GM19395 (cell line): ENCODE data around the gene FEN1.

ENCODE experiments used
- ATAC-seq: cut with Tn5 transposase; IDR thresholded peaks from one replicate; pipeline ENCODE4 v1.9.1; 2021; ENCODE audit warnings: mild to moderate bottlenecking, moderate library complexity; ENCODE audit not compliant: unreplicated experiment

FEN1 gene

GRCh38 chr11:61756452-61757212 lies 36.1 kb upstream of the FEN1 start:
- no peak for ATAC-seq

GRCh38 chr11:61757213-61757862 lies 35.4 kb upstream of the FEN1 start:
- no peak for ATAC-seq

GRCh38 chr11:61760946-61761345 lies 31.8 kb upstream of the FEN1 start:
- no peak for ATAC-seq

- no peak for ATAC-seq
These were observed 31.1 kb upstream of the FEN1 start for GRCh38 chr11:61761440-61762222.

DNA sequence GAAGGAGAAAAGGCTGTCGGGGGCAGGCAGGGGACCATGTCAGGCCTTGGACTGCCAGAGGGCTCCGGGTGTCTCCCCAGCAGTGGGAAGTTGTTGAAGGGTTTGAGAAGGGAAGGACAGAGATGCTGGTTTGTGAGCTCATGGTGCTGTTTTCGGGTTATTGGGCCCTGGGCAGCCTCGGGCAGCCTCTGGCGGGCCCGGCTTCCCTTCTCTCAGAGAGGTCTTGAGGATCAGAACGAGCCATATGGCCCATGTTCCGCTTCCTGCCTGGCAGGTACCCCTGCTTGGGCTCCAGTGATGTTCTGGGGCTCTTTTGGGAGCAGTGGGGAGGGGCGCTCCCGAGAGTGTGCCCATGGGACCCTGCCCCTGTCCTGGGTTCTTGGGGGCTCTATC lies 30.5 kb upstream of the FEN1 start:
- ATAC-seq, result no peak

GRCh38 chr11:61762798-61763197 lies 29.9 kb upstream of the FEN1 start:
- no peak for ATAC-seq

DNA sequence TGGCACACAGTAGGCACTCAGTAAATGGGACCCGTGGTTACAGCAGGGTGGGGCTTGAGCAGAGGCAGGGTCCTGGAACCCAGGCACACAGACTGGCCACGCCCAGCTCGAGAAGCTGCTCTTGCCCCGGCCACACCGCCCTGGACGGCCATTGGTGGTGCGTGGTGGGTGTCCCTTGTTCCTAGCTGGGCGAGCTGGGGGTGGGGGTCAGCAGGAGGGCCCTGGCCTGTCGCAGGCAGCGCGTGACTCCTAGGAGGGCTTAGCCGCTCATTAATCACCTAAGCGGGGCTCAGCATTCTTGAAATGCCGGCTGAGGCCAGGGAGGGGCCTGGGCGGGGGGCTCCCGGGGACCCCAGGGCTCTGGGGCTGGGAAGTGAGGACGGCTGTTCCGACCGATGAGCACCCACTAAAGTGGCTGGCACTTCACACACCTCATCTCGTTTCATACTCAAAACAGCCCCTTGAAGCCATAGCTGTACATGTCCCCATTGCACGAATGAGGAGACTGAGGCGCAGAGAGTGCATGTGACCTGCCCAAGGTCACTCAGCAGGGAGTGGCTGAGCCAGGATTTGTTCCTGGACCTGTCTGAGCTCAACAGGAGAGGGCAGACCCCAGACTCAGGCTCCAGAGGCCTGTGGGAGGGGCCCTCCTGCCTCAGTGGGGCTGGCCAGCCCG lies 28.6 kb upstream of the FEN1 start:
- no peak for ATAC-seq

DNA sequence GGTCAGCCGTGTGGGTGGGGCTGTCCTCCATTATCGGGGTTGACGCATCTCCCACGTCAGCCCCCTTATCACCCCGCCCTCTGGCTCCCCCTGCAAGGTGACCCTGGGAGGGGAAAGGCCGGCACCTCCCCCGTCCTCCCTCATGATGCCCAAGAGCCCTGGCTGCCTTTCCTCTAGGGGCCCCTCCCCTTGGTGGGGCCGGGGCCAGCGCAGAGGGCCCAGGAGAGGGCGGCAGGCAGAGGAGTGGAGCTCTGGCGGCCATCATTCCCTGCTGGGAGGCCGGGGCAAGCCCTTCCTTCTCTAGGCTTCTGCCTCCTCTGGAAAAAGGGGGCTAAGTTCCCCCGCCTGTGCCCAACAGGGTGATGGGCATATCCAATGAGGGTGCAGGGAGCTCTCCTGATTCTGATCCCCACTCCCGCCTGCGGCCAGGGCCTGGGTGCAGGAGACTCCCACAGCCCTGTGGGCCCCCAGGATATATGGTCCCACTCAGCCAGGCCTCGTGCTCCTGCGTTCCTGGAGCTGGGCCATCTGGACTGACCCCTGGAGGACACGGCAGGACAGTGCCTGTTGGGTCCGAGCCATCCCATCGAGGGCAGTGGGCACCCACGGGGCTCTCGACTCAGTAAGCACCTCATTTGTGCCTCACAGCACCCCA lies 28.0 kb upstream of the FEN1 start:
- no peak for ATAC-seq

DNA sequence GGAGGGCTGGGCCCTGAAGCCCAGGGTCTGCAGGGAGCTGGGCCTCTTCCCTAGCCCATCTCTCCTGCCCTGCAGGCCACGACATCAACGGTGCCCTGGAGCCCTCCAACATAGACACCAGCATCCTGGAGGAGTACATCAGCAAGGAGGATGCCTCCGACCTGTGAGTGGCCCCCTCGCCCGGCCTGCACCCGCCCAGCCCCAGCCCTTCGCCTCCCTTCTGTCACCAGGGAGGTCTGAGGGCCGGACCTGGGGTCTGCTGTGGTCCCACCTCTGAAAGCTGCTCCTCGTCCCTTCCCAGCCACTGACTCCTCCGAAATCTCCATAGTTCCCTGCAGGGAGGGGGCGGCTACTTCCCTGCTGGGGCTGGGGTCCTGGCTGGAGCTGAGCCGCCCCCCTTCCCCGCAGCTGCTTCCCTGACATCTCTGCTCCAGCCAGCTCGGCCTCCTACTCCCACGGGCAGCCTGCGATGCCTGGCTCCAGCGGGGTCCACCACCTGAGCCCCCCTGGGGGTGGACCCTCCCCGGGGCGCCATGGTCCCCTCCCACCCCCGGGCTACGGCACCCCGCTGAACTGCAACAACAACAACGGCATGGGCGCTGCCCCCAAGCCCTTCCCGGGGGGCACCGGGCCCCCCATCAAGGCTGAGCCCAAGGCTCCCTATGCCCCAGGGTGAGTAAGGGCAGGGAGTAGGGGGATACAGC lies 27.0 kb upstream of the FEN1 start:
- no peak for ATAC-seq

GRCh38 chr11:61766353-61766841 lies 26.3 kb upstream of the FEN1 start:
- ATAC-seq, result no peak

GRCh38 chr11:61768376-61769076 lies 24.2 kb upstream of the FEN1 start:
- ATAC-seq, result no peak

DNA sequence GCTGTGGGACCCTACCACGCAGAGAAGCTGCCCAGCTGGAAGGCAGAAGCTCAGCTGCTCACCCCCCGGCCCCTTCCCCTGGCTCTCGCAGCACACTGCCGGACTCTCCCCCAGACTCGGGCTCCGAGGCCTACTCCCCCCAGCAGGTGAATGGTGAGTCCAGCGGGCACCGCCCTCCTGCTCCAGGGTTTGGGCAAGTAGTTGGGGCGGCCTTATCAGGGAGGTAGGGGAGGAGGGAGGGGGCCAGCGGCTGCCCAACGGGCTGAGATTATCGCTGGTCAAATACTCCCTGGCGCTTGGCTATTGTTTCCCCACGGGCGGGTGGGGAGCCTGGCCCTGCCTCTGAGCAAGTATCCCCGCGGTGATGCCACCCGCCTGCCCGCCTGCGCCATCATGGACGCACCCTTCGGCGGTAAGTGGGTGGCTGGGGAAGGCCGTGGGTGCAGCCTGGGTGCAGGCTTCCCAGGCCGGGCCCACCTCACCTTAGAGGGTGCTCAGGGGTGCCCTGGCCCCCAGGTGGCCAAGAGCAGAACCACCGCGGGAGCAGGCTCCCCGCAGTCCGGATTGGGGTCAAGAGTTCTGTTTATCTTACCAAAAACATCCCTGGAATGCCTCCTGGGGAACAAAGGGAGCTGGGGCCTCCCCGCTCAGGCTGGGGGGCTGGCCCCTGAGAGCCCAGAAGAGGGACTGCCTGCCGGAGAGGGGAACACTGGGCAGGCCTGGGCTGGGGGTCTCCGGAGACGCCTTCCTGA lies 23.4 kb upstream of the FEN1 start:
- no peak for ATAC-seq

- no peak for ATAC-seq
These were observed 22.6 kb upstream of the FEN1 start for GRCh38 chr11:61769946-61770683.

DNA sequence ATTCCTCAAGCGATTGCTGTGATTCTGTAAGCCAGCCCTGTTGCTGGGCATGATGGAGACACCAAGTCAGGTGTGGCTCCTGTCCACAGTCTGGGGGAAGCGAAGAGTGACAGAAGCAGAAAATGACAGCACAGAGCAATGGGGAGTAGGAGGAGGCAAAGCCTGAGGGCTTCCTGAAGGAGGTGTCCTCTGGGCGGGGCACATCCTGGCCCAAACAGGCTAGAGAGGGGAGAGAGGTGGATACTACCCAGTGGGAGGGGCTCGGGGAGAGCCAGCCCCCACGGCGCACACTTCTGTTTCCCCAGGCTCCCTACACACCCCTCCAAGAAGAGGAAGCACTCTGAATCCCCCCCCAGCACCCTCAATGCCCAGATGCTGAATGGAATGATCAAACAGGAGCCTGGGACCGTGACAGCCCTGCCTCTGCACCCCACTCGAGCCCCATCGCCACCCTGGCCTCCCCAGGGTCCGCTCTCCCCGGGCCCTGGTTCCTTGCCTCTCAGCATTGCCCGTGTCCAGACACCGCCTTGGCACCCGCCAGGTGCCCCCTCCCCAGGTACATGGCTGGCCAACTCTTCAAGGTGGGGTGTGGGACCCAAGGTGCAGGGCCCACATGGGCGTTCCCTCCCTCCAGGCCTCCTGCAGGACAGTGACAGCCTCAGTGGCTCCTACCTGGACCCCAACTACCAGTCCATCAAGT lies 21.4 kb upstream of the FEN1 start:
- ATAC-seq, result no peak

- no peak for ATAC-seq
These were observed 20.7 kb upstream of the FEN1 start for GRCh38 chr11:61771985-61772455.

- no peak for ATAC-seq
These were observed 19.4 kb upstream of the FEN1 start for GRCh38 chr11:61773356-61773755.

DNA sequence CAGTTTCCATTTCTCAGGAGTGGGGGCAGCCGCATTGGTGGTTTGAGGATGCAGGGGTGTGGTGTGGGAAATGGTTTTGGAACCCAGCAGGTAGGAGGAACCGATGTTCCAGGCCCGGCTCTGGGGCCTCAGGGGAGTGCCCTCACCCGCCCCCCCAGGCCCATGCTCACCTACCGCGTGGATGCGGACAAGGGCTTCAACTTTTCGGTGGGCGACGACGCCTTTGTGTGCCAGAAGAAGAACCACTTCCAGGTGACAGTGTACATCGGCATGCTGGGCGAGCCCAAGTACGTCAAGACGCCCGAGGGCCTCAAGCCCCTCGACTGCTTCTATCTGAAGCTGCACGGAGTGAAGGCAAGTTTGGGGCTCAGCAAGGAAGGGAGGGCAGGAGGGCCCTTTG lies 18.9 kb upstream of the FEN1 start:
- ATAC-seq, result no peak
